H9 (cell line): ENCODE results near the gene SLC24A3. TPM values are rescaled to one million over a fixed set of nuclear protein-coding genes. Genes with fewer than 3 reads are reported as not detected.

Experiments
- DNase-seq: peaks from one replicate; pipeline ENCODE4 v3.0.0-alpha.2; 2017
- H2AFZ ChIP-seq: one replicate; pipeline ENCODE4 v1.6.1; 2013; ENCODE audit warnings: mild to moderate bottlenecking, low read length, control low read depth, moderate library complexity
- H2AK5ac ChIP-seq: 2 replicates; pipeline ENCODE4 v1.6.1; 2013; ENCODE audit warnings: low read length, control low read depth, mixed read lengths; ENCODE audit not compliant: insufficient read length
- H2BK120ac ChIP-seq: one replicate; pipeline ENCODE4 v1.6.1; 2013; ENCODE audit warnings: low read depth, mild to moderate bottlenecking, low read length, control low read depth, inconsistent platforms; ENCODE audit not compliant: poor library complexity, severe bottlenecking
- H2BK12ac ChIP-seq: 2 replicates; pipeline ENCODE4 v1.6.1; 2013; ENCODE audit warnings: low read length, control low read depth, mixed read lengths, low read depth; ENCODE audit not compliant: insufficient read length
- H2BK15ac ChIP-seq: 2 replicates; pipeline ENCODE4 v1.6.1; 2013; ENCODE audit warnings: low read depth, low read length, control low read depth
- H2BK20ac ChIP-seq: one replicate; pipeline ENCODE4 v1.6.1; 2013; ENCODE audit warnings: low read depth, mild to moderate bottlenecking, low read length, control low read depth, inconsistent platforms; ENCODE audit not compliant: poor library complexity, severe bottlenecking
- H2BK5ac ChIP-seq: 2 replicates; pipeline ENCODE4 v1.6.1; 2013; ENCODE audit warnings: low read length, control low read depth, mixed read lengths; ENCODE audit not compliant: insufficient read length
- H3K14ac ChIP-seq: 2 replicates; pipeline ENCODE4 v1.6.1; 2013; ENCODE audit warnings: low read length, control low read depth; ENCODE audit not compliant: insufficient read depth
- H3K18ac ChIP-seq: 2 replicates; pipeline ENCODE4 v1.6.1; 2013; ENCODE audit warnings: low read depth, mild to moderate bottlenecking, mixed read lengths, low read length, control low read depth; ENCODE audit not compliant: insufficient read length
- H3K23ac ChIP-seq: 2 replicates; pipeline ENCODE4 v1.6.1; 2013; ENCODE audit warnings: low read length, control low read depth, mixed read lengths, low read depth; ENCODE audit not compliant: insufficient read length
- H3K23me2 ChIP-seq: 2 replicates; pipeline ENCODE4 v1.6.1; 2013; ENCODE audit warnings: low read depth, mild to moderate bottlenecking, mixed read lengths, low read length, control low read depth; ENCODE audit not compliant: insufficient read length, poor library complexity, severe bottlenecking
- H3K27ac ChIP-seq: 2 replicates; pipeline ENCODE4 v1.5.1; 2013; ENCODE audit warnings: low read length, control low read depth, mixed read lengths, low read depth; ENCODE audit not compliant: insufficient read length
- H3K27me3 ChIP-seq: 2 replicates; pipeline ENCODE4 v1.6.1; 2013; ENCODE audit warnings: low read length, control low read depth, inconsistent platforms; ENCODE audit not compliant: insufficient read depth
- H3K4ac ChIP-seq: 2 replicates; pipeline ENCODE4 v1.6.1; 2013; ENCODE audit warnings: low read depth, mild to moderate bottlenecking, control low read depth, inconsistent platforms, low read length, moderate library complexity
- H3K4me1 ChIP-seq: 2 replicates; pipeline ENCODE4 v1.6.1; 2013; ENCODE audit warnings: low read length, control low read depth, inconsistent platforms; ENCODE audit not compliant: insufficient read depth
- H3K4me2 ChIP-seq: 2 replicates; pipeline ENCODE4 v1.6.1; 2013; ENCODE audit warnings: low read length, control low read depth, mixed read lengths; ENCODE audit not compliant: insufficient read length, insufficient read depth
- H3K56ac ChIP-seq: 2 replicates; pipeline ENCODE4 v1.6.1; 2013; ENCODE audit warnings: low read depth, mild to moderate bottlenecking, mixed read lengths, low read length, control low read depth; ENCODE audit not compliant: insufficient read length
- H3K79me1 ChIP-seq: 2 replicates; pipeline ENCODE4 v1.6.1; 2013; ENCODE audit warnings: low read depth, mild to moderate bottlenecking, moderate library complexity, low read length, control low read depth, inconsistent platforms; ENCODE audit not compliant: insufficient read depth, poor library complexity, severe bottlenecking
- H3K79me2 ChIP-seq: 2 replicates; pipeline ENCODE4 v1.6.1; 2013; ENCODE audit warnings: low read length, control low read depth, inconsistent platforms; ENCODE audit not compliant: insufficient read depth
- H3K9ac ChIP-seq: 2 replicates; pipeline ENCODE4 v1.6.1; 2013; ENCODE audit warnings: low read length, control low read depth, mixed read lengths; ENCODE audit not compliant: insufficient read length; ENCODE audit errors: extremely low read depth
- H3K9me3 ChIP-seq: one replicate; pipeline ENCODE4 v1.6.1; 2013; ENCODE audit warnings: low read depth, low read length, inconsistent platforms; ENCODE audit not compliant: control insufficient read depth
- H3T11ph ChIP-seq: one replicate; pipeline ENCODE4 v1.6.1; 2013; ENCODE audit warnings: mild to moderate bottlenecking, low read length, control low read depth, inconsistent platforms
- H4K20me1 ChIP-seq: one replicate; pipeline ENCODE4 v1.6.1; 2013; ENCODE audit not compliant: control insufficient read depth, insufficient read length, insufficient read depth
- H4K5ac ChIP-seq: 2 replicates; pipeline ENCODE4 v1.6.1; 2013; ENCODE audit warnings: low read depth, mild to moderate bottlenecking, mixed read lengths, low read length, control low read depth; ENCODE audit not compliant: insufficient read length
- H4K8ac ChIP-seq: replicated peaks from 2 replicates; pipeline ENCODE4 v1.6.1; 2013; ENCODE audit warnings: low read length, control low read depth, mixed read lengths, low read depth; ENCODE audit not compliant: insufficient read length
- H4K91ac ChIP-seq: 2 replicates; pipeline ENCODE4 v1.6.1; 2013; ENCODE audit warnings: low read depth, mild to moderate bottlenecking, moderate library complexity, mixed read lengths, low read length, control low read depth; ENCODE audit not compliant: insufficient read length
- H3K27ac Mint-ChIP-seq, 3 experiments: 2 replicates in 2 of 3; 3 replicates in 1 of 3; pipeline ENCODE4 v1.8.0; 2020 to 2021; ENCODE audit warnings: mixed read lengths in 3 of 3, mild to moderate bottlenecking in 1 of 3, moderate library complexity in 1 of 3
- H3K27me3 Mint-ChIP-seq: 2 replicates; pipeline ENCODE4 v1.8.0; 2021; ENCODE audit warnings: low read depth, mild to moderate bottlenecking, moderate library complexity, mixed read lengths
- H3K36me3 Mint-ChIP-seq, 3 experiments: 2 replicates in 2 of 3; 3 replicates in 1 of 3; pipeline ENCODE4 v1.8.0; 2020 to 2021; ENCODE audit warnings: low read depth in 3 of 3, mixed read lengths in 3 of 3; ENCODE audit not compliant: insufficient read depth in 1 of 3
- H3K4me1 Mint-ChIP-seq, 2 experiments: 2 replicates each; pipeline ENCODE4 v1.8.0; 2020; ENCODE audit warnings: mixed read lengths in 2 of 2
- H3K4me3 Mint-ChIP-seq, 2 experiments: 2 replicates in 1 of 2; 3 replicates in 1 of 2; pipeline ENCODE4 v1.8.0; 2020 to 2021; ENCODE audit warnings: mild to moderate bottlenecking in 2 of 2, mixed read lengths in 2 of 2, moderate library complexity in 1 of 2
- H3K9me3 Mint-ChIP-seq, 2 experiments: 2 replicates in 1 of 2; 3 replicates in 1 of 2; pipeline ENCODE4 v1.8.0; 2020; ENCODE audit warnings: mild to moderate bottlenecking in 2 of 2, mixed read lengths in 2 of 2, moderate library complexity in 1 of 2
- CTCF ChIP-seq: fragments of 200-600 bp; sonication (generic); conservative IDR thresholded peaks from 3 replicates; pipeline ENCODE4 v1.8.0; 2021; ENCODE audit warnings: antibody characterized with exemption, mild to moderate bottlenecking
- WGBS: extraction: QIAGEN DNeasy Blood & Tissue Kit; methylation state at CpG from one replicate; pipeline ENCODE4 v1.1.7; 2013; ENCODE audit warnings: missing lambda C conversion rate, low lambda C conversion rate, mixed read lengths; ENCODE audit not compliant: insufficient read length; ENCODE audit errors: extremely low coverage; 5-methylcytosine and 5-hydroxymethylcytosine counted together
- total RNA-seq: library from RNA; stranded (reverse); gene quantifications from 2 replicates; pipeline ENCODE4 v1.2.1, GENCODE V29; 2021

The SLC24A3 gene
- total RNA-seq, 1 experiment from 2014 or later = 0.83 TPM

GRCh38 chr20:19520261-19520660 lies 307.8 kb downstream of the SLC24A3 start:
- no peak overlapping the region for H3K4me3 Mint-ChIP-seq
- Histone ChIP-seq H2BK15ac (no peak overlapping the region), H3K4me1 (no peaks in the 10 kb centered on the region), H2BK20ac (no peak overlapping the region), H2BK5ac (no peak overlapping the region), H2BK120ac (no peak overlapping the region), H3K79me2 (no peaks in the 10 kb centered on the region), H2BK12ac (no peak overlapping the region), H3K23me2 (no peaks in the 10 kb centered on the region), H3K4ac (no peak overlapping the region), H3K23ac (no peak overlapping the region), H3K9ac (no peak overlapping the region), H4K8ac (no peak overlapping the region), H4K5ac (no peak overlapping the region), H3K9me3 (no peaks in the 10 kb centered on the region), H3K79me1 (no peaks in the 10 kb centered on the region), H3K27ac (no peak overlapping the region), H2AK5ac (no peak overlapping the region), H4K20me1 (no peaks in the 10 kb centered on the region), H3K18ac (no peak overlapping the region), H4K91ac (no peak overlapping the region), H2AFZ (no peak overlapping the region), H3T11ph (no peak overlapping the region), H3K56ac (no peak overlapping the region), H3K4me2 (no peak overlapping the region), H3K27me3 (no peaks in the 10 kb centered on the region), H3K14ac (no peak overlapping the region)
- H3K9me3 Mint-ChIP-seq = peaks cover 0 to 2% of the 10 kb centered on the region in 2 experiments; a peak in 3 of 5 replicates
- H3K4me1 Mint-ChIP-seq = no peaks in the 10 kb centered on the region
- no peak for DNase-seq
- TF ChIP-seq CTCF = no peak
- peaks cover 9% of the 10 kb centered on the region for H3K27me3 Mint-ChIP-seq
- no peaks in the 10 kb centered on the region; a peak in 1 of 7 replicates for H3K36me3 Mint-ChIP-seq
- no peak overlapping the region for H3K27ac Mint-ChIP-seq
- no CpG with 5 or more reads among the region's 7 CpGs for WGBS
